ENCODE data around the gene GRIA4.

GRIA4 gene

DNA sequence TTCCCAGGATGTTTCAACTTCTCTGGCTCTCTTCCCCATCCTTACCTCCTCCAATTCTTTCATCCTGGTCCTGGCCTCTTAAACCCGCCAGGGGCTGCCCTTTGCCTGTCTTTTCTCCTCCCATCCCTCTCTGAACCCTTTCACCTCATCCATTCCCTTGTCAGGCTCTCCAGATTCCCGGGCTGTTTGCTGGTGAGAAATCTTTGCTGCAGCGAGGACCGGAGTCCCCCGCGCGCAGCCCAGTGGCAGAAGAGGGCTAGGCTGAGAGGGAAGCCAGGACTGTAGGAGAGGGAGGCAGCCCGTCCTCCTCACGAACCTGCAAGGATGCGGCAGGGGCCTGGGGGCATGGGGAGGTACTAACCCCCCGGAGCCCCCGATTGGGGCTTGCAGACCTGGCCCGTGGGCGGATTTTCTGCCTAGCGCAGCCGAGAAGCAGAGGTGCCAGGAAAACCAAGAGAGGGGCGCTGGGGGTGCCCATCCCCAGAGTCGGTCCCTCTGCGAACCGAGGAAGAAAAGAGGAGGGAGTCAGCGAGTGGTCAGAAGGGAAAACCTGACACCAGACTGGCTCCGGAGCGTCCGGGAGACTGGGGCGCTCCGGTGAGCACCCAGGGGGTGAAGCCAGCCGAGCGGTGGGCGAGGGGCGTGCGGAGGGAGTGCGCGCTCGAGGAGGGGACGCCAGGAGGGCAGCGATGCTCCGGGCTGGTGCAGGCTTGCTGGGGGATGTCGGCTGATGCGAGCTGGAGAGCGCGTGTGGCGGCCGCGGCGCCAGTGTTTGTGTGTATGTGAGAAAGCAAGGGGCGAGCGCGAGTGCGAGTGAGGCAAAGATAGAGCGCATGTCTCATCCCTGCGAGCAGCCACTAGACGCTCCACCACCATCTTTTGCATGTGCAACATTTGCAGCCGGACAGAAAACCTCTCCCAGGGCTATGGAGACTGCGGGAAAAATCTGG, at the start of gene GRIA4:
Gene GRIA4 (plus strand): TSS at position 242 of the 950 bp plus-strand sequence. CDS start 925 bp downstream, outside the sequence.
- peak in 54 of 56 donors; percentile 21 to 87 (median 72) for DNase-seq

DNA sequence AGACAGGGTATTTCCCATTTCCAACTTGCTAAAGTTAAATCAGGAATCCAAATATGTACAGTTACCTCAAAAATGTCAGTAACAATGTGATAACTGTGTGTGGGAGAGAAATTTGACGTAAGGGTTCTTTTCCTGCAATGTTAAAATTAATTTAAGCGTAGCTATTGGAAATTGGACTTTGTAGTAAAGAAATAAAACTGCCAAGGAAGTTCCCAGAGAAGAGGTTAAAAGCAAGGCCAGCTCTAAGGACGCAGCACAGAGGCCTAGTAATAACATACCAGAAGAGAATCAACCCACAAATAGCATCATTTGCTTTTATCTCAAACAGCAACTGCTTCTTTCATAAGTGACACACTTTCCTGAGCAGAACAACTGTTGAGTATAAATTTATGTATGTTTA, 36.8 kb upstream of the GRIA4 start:
- no peak for DNase-seq

DNA sequence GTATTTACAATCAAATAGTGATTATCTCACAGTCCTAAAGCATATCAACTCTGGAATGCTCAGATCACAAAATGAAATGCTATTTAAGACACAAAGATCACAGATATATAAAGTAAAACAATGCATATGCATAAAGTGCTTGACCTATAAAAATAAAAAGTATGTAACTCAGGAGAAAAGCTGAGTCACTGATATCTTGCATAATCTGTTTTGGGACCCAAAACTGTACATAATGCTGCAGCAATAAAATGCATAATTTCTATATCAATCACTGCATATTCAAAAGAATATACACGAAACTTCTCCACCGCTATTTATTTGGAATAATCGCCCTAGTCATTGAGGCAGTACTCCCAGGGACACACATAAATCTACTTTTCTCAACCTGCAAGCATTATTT, 34.9 kb upstream of the GRIA4 start:
- no peak for DNase-seq

DNA sequence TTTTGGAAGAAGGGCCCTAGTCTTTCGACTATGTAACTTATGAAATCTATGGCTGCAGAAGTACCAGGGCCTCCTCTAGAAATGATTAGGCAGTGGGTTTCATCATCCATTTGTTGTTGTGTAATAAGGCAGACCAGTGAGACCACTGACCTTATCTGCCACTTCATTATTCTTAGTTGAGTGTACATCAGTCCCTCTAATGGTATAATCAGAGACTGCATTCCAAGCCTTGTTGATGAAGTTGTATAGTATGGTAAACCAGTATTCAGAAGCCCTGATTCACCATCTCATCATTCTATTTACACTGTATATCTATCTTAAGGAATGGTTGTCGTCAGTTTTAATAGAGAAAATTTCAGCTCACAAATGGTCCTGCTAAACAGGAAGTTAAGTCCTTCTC, 32.2 kb upstream of the GRIA4 start:
- no peak for DNase-seq

DNA sequence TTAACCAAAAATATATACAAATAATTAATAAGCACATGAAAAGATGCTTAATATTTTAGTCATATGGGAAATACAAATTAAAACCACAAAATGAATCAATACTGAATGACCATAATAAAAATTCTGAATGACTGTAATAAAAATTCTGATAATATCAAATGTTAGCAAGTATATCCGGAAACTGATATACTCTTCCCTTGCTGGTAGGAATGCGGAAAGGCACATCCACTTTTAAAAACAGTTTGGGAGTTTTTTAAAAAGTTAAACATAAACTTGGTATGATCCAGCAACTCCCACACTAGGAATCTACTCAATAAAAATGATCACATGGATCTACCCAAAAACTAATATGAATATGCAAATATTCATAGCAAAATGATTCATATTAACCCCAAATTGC, 30.8 kb upstream of the GRIA4 start:
- DNase-seq = no peak

DNA sequence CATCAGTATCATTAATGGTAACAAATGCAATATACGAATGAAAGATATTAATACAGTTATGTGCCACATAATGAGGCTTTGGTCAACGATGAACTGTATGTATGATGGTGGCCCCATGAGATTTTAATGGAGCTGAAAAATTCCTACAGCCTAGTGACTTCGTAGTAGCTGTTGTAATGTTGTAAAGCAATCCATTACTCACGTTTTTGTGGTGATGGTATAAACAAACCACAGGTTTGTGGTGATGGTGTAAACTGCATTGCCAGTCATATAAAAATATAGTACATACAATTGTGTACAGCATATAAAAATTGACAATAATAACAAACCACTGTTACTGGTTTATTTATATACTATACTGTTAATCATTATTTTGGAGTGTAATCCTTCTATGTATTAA, 27.4 kb upstream of the GRIA4 start:
- DNase-seq = no peak

DNA sequence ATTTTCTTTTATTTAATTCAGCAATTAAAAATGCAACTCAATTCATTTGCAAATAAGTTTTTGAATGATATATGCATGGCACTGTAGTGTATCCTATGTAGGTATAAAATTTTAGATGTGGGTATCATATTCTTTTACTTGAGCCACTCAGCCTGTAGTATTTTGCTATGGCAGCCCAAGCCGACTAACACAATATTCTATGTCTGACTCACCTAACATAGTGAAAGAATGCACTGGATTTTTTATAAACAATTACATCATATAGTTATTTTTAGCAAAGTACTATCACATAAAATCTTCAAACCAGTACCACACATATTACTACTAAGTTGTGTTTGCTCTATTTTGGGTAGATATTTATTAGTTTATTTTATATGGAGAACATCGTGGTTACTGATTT, 21.9 kb upstream of the GRIA4 start:
- no peak for DNase-seq

DNA sequence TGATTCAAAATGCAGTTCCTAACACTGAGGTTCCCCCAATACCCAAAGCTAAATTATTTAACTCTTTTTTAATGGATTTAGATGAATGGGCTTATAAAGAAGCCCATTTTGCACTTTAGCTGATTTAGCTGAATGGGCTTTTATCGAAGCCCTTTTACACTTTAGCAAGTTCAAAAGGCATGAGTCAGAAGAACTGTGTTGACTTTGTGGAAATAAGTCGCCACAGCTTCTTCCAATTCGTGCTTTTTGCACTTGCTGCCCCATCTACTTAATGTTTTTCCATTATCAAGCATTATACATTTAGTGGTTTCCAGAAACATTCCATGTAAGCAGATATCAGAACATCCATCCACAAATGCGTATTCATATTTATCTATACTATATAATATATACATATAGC, 20.5 kb upstream of the GRIA4 start:
- DNase-seq = no peak

DNA sequence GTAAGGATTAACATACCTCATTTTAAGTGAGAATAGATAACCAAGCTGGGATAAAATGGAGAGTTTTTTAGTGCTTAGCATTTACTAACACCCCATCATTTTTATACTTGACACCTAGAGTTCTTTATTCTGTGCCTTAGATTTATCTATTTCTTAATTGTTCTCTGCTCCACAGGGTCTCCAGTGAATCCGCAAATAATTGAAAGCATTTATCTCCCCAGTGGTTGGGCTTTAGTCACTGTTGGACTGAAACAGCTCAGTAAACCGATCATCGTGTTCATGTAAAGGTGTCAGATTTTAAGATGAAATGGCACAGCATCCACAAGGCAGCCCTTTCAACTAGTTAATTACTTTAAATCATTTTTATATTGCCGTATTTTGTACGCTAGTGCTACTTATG, 17.8 kb upstream of the GRIA4 start:
- DNase-seq = no peak

DNA sequence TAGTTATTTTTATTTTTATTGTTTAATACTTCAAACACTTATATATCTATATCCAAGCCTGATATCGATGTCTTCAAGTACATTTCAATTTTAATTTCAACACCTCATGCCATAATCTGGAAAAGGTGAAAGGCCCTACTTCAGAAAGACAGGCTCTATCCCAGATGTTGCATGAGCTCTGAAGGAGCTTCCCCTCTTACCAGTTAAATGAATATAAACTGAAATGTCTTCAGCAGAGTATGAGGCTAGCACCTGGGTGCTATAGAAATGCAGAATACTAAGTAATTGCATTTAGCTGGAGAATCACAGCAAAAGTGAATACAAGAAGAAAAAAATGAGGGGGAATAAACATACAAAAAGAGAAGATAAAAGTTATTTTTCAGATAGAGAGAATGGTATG, 11.5 kb upstream of the GRIA4 start:
- no peak for DNase-seq

DNA sequence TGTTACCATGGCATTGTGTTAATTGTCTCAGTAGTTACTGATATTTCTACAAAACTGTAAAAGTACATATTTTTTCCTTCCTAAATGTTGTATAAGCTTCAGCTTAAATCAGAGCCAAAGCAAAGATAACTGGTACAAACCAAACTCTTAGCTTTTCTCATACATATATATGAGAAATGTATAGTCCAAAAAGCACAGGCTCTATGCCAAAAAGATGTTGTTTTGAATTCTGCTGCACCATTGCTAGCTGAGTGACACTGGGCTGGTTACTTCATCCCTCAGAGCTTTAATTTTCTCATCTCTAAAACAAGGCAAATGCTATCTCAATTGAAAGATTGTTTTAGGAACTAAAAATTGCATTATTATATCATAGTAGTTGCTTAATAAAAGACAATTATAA, 6.7 kb upstream of the GRIA4 start:
- no peak for DNase-seq

DNA sequence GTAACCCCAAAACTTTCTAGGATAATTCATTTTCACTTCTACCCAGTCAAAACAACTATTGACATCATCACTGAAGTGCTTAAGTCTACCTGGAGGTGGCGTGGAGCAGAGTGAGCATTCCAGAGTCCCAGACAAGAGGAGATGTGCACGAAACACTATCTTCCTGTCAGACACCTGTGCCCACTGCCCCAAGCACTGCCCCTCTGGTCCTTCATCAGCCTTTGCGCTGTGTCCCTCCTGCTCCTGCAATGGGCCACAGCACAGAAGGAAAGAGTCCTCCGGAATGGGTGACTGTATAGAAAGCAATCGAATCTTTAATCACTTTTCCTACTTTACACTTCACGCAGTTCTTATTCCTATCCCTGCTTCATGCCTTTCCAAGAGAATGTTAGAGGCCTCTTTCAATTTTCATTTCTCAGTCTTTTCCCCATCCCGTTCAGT, 512 bp upstream of the GRIA4 start:
- peak in 37 of 56 donors; percentile 1 to 62 (median 30) for DNase-seq

DNA sequence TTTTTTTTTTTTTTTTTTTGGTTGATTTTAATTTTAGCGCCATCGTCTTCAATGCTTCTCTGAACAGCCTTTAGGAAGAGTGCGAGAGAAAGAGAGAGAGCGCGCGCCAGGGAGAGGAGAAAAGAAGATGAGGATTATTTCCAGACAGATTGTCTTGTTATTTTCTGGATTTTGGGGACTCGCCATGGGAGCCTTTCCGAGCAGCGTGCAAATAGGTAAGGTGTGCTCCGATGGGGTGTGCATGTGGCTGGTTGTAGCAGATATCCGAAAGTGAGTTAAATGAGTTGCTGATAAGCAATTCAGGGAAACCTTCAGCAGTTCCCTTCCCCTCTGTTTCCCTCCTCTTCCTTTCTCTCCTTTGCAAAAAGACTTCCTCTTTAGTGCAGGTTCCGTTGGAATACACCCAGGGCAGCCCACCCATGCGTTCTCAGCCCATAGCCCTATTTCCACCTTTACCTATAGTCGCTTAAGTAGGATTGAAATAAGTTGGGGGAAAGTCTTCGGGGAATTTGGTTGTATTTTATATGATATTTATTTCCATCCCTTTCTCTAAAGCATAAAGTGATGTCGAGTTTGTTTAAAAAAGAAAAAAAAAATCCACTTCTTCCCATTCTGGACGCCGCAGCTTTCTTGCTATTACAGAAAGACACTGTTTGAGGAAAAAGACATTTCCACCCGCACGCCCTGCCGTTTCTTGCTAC, 1.1 kb downstream of the GRIA4 start:
- DNase-seq = peak in 16 of 56 donors; percentile 23 to 68 (median 44)

DNA sequence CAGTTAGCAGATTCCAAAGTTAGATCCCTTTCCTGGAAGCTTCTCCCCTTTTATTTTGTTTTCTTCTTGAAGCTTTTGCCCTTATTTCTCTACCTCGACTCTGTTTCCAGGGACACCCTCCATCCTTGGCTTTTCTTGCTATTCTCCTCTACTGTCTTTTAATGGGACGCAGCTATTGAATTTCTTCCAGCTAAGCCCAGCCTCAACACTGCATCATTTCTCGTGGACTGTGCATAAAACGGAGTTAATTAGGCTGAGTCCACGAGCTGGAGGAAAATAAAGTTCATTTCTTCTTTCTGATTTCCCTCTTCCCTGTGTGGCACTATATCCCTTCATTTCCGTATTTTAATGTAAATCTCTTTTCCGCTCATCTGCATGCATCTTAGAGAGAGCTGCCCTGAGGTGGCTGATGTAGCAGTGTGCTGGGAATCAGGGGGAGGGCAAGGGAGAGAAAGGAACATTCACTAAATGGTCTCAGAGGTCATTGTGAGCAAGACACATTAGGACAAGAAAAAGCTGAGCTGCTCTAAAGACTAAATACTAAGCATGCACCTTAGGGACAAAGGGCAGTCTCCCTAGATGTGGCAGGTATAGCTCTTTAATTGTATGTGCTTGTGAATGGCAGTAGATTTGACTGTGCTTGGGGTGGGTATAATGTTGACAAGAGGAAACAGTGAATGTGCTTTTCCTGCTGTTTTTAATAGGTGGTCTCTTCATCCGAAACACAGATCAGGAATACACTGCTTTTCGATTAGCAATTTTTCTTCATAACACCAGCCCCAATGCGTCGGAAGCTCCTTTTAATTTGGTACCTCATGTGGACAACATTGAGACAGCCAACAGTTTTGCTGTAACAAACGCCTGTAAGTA, 1.9 kb downstream of the GRIA4 start:
- DNase-seq = peak in 11 of 56 donors; percentile 1 to 48 (median 20)

DNA sequence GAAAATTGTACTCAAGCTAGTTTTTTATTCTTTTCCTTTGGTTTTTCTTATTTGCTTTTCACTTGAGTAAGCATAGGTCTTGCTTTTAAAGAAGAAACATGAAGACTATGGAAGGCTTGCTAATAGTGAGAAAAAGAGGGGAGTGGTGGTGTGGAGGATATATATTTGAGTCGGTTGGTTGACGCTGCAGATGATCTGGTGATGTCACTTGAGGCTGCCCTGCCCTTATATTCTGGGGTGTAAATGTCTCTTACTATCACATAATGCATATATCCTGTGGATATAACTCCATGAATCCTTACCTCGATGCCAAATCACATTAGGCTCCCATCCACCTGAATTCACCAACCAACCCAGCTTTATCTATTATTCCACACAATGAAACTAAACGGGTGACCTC, 2.9 kb downstream of the GRIA4 start:
- DNase-seq = peak in 3 of 56 donors; percentile 3 to 4 (median 3)

DNA sequence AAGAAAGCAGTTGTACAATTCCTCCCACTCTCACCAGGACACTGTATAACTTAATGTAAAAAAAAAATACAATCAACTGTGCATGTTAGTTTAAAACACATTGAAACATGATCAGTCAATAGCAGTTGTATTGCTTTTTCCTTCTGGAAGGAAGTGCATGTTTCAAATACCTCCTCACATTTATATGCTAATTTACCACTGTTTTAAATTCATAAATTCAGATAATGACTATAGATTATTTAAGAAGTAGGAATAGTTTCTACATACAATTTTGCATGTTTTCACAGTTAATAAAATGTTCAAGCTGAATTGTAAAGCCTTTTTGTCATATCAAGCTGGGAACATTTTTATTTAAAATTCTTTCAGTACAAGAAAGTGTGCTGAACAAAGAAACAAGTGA, 3.3 kb downstream of the GRIA4 start:
- no peak for DNase-seq

DNA sequence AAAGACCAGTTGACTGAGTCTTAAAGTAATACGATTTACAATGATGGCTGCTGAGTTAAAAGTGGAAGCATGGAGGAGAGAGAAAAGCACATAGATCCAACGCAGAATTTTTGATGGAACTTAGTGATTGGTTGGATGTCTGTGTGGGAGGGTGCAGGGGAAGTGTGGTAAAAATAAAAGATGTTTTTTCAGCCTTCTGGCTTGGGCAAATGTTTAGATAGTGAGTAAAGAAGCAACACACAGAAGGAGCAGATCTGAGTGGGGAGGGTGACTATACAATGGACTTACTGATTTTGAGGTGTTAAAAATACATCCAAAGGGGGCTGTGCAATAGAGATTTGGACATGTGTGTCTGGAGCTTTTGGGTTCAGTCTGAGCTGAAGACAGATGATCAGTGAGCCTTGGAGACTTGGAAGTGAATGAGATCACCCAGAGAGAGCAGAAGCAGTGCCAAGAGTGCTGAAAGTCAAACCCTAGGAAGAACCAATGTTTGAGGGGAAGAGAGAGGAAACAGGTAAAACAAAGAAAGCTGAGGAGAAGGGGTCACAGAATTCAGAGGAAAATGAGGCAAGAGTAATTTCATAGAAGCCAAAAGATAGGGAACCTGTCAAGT, 8.6 kb downstream of the GRIA4 start:
- DNase-seq = no peak

DNA sequence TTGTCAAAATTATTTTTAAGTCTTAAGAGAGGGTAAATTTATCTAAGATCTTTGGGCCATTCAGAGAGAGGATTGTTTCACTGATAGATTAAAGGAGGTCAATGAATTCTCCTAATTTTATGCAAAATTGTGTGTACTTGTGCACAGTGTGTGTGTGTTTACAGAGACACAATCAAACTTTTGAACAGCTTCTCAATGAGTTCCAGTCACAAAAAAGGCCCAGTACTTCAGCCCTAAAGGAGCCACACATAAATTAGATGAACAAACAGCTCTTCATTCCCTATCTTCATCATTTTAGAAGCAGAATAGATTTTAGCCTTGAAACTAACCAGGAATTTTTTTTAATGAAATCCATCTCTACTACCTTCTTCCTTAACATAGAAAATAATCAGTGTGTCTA, 9.7 kb downstream of the GRIA4 start:
- no peak for DNase-seq

DNA sequence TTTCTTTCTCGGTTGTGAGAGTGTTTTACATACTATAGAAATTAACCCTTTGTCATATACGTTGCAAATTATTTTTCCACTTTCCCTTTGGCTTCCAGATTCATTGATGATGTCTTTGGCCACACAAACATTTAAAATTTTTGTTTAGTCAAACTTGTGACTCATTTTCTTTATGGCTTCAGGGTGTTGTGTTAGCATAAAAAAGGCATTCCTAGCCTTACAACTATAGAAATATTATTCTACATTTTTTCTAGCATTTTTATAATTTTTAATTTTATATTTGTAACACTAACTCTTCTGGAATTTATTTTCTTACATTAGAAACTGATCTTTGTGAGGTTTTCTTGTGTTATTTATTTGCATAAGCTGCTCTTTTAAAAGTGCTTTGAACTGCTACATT, 12.1 kb downstream of the GRIA4 start:
- no peak for DNase-seq

DNA sequence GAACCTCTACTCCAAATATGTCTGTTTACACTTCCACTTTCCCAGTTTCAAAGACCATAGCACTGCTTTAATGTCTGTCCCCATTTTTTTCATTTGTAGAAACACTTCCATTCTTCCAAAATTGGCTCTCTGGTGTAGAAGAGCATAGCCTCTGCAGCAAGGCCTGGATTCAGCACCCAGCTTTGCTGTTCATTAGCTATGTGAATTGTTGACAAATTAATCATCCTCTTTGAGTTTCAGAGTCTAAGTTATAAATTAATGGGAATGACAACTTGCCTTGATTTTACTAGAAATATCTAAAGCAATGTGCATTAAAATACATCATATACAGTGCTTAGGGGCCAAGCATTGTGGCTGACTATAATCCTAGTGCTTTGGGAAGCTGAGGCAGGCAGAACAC, 22.4 kb downstream of the GRIA4 start:
- no peak for DNase-seq

DNA sequence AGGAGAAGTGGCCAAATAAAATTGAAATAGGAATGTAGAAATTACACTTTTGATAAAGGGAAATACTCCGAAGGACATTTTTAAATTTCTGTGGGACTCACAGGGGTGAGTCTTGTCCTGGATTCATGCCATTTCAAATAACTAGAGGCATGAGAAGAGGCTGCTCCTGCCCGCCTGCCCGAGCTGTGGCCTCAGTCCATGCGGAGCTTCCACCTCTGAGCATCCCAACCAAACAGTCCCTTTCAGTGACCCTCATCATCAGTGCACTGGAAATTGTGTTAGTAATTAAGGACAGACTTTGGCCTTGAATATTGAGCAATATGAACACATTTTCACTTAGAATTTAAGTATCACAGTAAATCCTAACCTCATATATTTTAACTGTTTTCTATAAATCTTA, 25.6 kb downstream of the GRIA4 start:
- no peak for DNase-seq

Data from nucleus accumbens (tissue), 56 donors.